ENCODE results near the gene LRCOL1.

The LRCOL1 gene

DNA sequence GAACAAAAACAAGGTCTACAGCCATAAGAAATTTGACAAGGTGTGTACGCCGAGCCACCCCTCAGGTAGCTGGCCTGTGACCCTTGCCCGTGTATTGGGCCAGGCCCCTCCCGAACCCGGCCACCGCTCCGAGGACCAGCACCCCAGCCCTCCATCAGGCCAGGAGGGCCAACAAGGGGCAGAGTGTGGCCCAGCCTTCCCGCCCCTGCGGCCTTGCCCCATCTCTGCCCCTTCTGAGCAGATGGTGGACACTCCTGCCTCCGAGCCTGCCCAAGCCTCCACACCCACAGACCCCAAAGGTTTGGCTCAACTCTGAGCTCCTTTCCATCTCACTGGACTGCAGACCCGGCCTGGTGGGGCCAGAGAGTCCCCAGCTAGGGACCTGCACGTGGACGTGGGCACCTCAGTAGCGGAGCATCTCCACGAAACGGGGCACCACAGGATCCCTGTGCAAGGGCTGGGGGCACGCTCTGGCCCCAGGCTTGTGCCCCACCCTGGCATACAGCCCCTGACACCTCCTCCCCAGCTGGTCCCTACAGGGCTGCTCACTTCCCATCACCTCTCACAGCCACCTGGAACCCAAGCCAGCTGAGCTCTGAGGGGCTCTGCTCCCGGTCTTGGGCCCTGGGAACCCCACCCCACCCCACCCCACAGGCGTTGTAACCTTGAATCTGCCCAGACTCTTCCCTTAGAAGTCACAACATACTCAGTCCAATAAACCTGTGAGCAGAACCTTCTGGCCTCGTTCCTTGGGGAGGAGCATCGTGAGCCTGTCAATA, 11.5 kb upstream of the LRCOL1 start:
- Histone ChIP-seq H2AFZ (ENCODE audit: low read length) (no peak overlapping the region), H3K4me1 (ENCODE audit: low read length) (no peaks in the 10 kb centered on the region), H3K9me3 (replicated peaks; ENCODE audit: insufficient read depth, low read length) (no peaks in the 10 kb centered on the region), H3K27me3 (replicated peaks; ENCODE audit: insufficient read depth, low read length) (no peaks in the 10 kb centered on the region), H3K4me3 (ENCODE audit: low read length) (no peak overlapping the region), H3K4me2 (ENCODE audit: low read depth, low read length) (no peak overlapping the region), H3F3A (ENCODE audit: insufficient read depth, low read length) (no peaks in the 10 kb centered on the region), H3K9ac (ENCODE audit: low read length) (no peak overlapping the region), H4K20me1 (ENCODE audit: insufficient read depth, low read length) (no peaks in the 10 kb centered on the region), H3K79me2 (ENCODE audit: low read length) (no peaks in the 10 kb centered on the region), H3K9me2 (replicated peaks; ENCODE audit: insufficient read depth, low read length) (no peaks in the 10 kb centered on the region), H3K36me3 (replicated peaks; ENCODE audit: insufficient read depth, low read length) (no peaks in the 10 kb centered on the region), H3K27ac (ENCODE audit: low read length) (no peak overlapping the region)
- DNase-seq, result no peak
- TF ChIP-seq EZH2phosphoT487 (IDR thresholded peaks at IDR 0.05; ENCODE audit: low read length) (no peak), EZH2 (optimal IDR thresholded peaks at IDR 0.05; ENCODE audit: low read depth, low read length) (no peak)
- TF ChIP-seq, protein P1, sequence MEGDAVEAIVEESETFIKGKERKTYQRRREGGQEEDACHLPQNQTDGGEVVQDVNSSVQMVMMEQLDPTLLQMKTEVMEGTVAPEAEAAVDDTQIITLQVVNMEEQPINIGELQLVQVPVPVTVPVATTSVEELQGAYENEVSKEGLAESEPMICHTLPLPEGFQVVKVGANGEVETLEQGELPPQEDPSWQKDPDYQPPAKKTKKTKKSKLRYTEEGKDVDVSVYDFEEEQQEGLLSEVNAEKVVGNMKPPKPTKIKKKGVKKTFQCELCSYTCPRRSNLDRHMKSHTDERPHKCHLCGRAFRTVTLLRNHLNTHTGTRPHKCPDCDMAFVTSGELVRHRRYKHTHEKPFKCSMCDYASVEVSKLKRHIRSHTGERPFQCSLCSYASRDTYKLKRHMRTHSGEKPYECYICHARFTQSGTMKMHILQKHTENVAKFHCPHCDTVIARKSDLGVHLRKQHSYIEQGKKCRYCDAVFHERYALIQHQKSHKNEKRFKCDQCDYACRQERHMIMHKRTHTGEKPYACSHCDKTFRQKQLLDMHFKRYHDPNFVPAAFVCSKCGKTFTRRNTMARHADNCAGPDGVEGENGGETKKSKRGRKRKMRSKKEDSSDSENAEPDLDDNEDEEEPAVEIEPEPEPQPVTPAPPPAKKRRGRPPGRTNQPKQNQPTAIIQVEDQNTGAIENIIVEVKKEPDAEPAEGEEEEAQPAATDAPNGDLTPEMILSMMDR (IDR thresholded peaks at IDR 0.05; ENCODE audit: low read length), result no peak

GRCh38 chr12:132620899-132621656, 10.7 kb upstream of the LRCOL1 start:
- Histone ChIP-seq H3K27me3 (replicated peaks; ENCODE audit: insufficient read depth, low read length) (no peaks in the 10 kb centered on the region), H3K79me2 (ENCODE audit: low read length) (no peaks in the 10 kb centered on the region), H3K9ac (ENCODE audit: low read length) (no peak overlapping the region), H4K20me1 (ENCODE audit: insufficient read depth, low read length) (no peaks in the 10 kb centered on the region), H3F3A (ENCODE audit: insufficient read depth, low read length) (no peaks in the 10 kb centered on the region), H3K36me3 (replicated peaks; ENCODE audit: insufficient read depth, low read length) (no peaks in the 10 kb centered on the region), H2AFZ (ENCODE audit: low read length) (no peak overlapping the region), H3K4me3 (ENCODE audit: low read length) (no peak overlapping the region), H3K9me2 (replicated peaks; ENCODE audit: insufficient read depth, low read length) (no peaks in the 10 kb centered on the region), H3K27ac (ENCODE audit: low read length) (no peak overlapping the region), H3K4me1 (ENCODE audit: low read length) (no peaks in the 10 kb centered on the region), H3K9me3 (replicated peaks; ENCODE audit: insufficient read depth, low read length) (no peaks in the 10 kb centered on the region), H3K4me2 (ENCODE audit: low read depth, low read length) (no peak overlapping the region)
- no peak for TF ChIP-seq EZH2phosphoT487 (IDR thresholded peaks at IDR 0.05; ENCODE audit: low read length)
- no peak for DNase-seq

DNA sequence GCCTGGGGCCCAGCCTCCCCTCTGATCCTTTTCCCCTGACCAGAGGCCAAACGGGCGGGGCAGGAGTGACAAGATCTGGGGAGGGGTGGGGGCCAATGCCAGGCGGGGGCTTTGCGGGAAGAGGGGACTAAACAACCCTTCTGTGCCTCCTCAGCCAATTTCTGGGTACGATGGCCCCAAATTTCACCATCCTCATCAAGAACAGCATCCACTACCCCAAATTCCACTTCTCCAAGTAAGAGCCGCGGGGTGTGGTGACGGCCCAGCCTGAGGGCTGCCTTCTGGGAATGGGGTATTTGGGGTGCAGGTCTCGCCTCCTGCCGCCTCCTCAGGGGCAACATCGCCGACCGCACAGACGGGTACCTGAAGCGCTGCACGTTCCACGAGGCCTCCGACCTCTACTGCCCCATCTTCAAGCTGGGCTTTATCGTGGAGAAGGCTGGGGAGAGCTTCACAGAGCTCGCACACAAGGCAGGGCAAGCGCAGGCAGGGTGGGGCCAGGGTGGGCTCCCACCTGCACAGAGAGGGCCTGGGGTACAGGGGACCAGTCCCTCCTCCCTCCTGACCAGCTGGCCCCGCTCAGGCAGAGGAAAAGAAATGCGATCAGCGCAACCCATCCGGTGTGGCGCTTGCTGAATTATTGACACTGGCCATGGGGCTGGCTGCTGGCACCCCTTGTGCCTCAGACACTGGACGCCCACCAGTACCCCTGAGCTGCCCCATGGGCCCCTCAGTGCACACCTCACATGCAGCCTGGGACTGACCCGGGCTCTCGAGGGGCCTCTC, 9.9 kb upstream of the LRCOL1 start:
- H3K4me1 ChIP-seq (ENCODE audit: low read length), result no peaks in the 10 kb centered on the region

More for the DNA sequence above, 9.9 kb upstream of the LRCOL1 start:
- DNase-seq, result no peak
- Histone ChIP-seq H3K9me2 (replicated peaks; ENCODE audit: insufficient read depth, low read length) (no peaks in the 10 kb centered on the region), H3K9me3 (replicated peaks; ENCODE audit: insufficient read depth, low read length) (no peaks in the 10 kb centered on the region), H3F3A (ENCODE audit: insufficient read depth, low read length) (no peaks in the 10 kb centered on the region), H3K4me3 (ENCODE audit: low read length) (no peak overlapping the region), H2AFZ (ENCODE audit: low read length) (no peak overlapping the region), H4K20me1 (ENCODE audit: insufficient read depth, low read length) (no peaks in the 10 kb centered on the region), H3K4me2 (ENCODE audit: low read depth, low read length) (no peak overlapping the region), H3K27me3 (replicated peaks; ENCODE audit: insufficient read depth, low read length) (no peaks in the 10 kb centered on the region), H3K36me3 (replicated peaks; ENCODE audit: insufficient read depth, low read length) (no peaks in the 10 kb centered on the region), H3K27ac (ENCODE audit: low read length) (no peak overlapping the region), H3K79me2 (ENCODE audit: low read length) (no peaks in the 10 kb centered on the region), H3K9ac (ENCODE audit: low read length) (no peak overlapping the region)
- TF ChIP-seq EZH2phosphoT487 (IDR thresholded peaks at IDR 0.05; ENCODE audit: low read length) (no peak), EZH2 (optimal IDR thresholded peaks at IDR 0.05; ENCODE audit: low read depth, low read length) (no peak)
- TF ChIP-seq, protein P1 (IDR thresholded peaks at IDR 0.05; ENCODE audit: low read length), result no peak
